KMS-11 (cell line): ENCODE data around the gene SERPINB10.

ENCODE experiments used
- H2AFZ ChIP-seq: fragments of 200-600 bp; sonication (generic); 2 replicates; pipeline ENCODE4 v1.6.1; 2016; ENCODE audit warnings: antibody characterized with exemption, mixed run types, low read depth
- H3K27ac ChIP-seq: fragments of 200-600 bp; sonication (generic); 2 replicates; pipeline ENCODE4 v1.6.1; 2016; ENCODE audit warnings: mild to moderate bottlenecking, mixed run types
- H3K27me3 ChIP-seq: fragments of 200-600 bp; sonication (generic); 2 replicates; pipeline ENCODE4 v1.6.1; 2017; ENCODE audit warnings: mild to moderate bottlenecking, low read depth, mixed run types, moderate library complexity; ENCODE audit not compliant: insufficient read depth
- H3K36me3 ChIP-seq: fragments of 200-600 bp; sonication (generic); 2 replicates; pipeline ENCODE4 v1.6.1; 2017; ENCODE audit warnings: mild to moderate bottlenecking, mixed run types; ENCODE audit not compliant: insufficient read depth
- H3K4me1 ChIP-seq: fragments of 200-600 bp; sonication (generic); 2 replicates; pipeline ENCODE4 v1.6.1; 2016; ENCODE audit warnings: mild to moderate bottlenecking, low read depth, mixed run types; ENCODE audit not compliant: poor library complexity, severe bottlenecking
- H3K4me2 ChIP-seq: fragments of 200-600 bp; sonication (generic); 2 replicates; pipeline ENCODE4 v1.7.0; 2016; ENCODE audit warnings: mild to moderate bottlenecking, mixed run types
- H3K4me3 ChIP-seq: fragments of 200-600 bp; sonication (generic); IDR thresholded peaks from 2 replicates; pipeline ENCODE4 v1.6.1; 2017; ENCODE audit warnings: low read depth, low read length, mixed read lengths; ENCODE audit not compliant: insufficient read depth
- H3K79me2 ChIP-seq: fragments of 200-600 bp; sonication (generic); 2 replicates; pipeline ENCODE4 v1.6.1; 2016; ENCODE audit warnings: low read depth, mixed run types; ENCODE audit not compliant: insufficient read depth
- H3K9ac ChIP-seq: fragments of 200-600 bp; sonication (generic); 2 replicates; pipeline ENCODE4 v1.6.1; 2016; ENCODE audit warnings: mild to moderate bottlenecking, mixed run types
- H4K20me1 ChIP-seq: fragments of 200-600 bp; sonication (generic); 2 replicates; pipeline ENCODE4 v1.6.1; 2016; ENCODE audit warnings: mild to moderate bottlenecking, mixed run types; ENCODE audit not compliant: insufficient read depth
- CTCF ChIP-seq: fragments of 200-600 bp; sonication (generic); conservative IDR thresholded peaks from 2 replicates; pipeline ENCODE4 v1.6.1; 2017; ENCODE audit warnings: low read depth, mild to moderate bottlenecking, antibody characterized with exemption, low read length, moderate library complexity, mixed read lengths

Gene SERPINB10

GRCh38 chr18:63980896-63981460 is 73.2 kb downstream of the SERPINB10 start:
- Histone ChIP-seq H3K27ac (no peak overlapping the region), H3K4me2 (no peak overlapping the region), H3K27me3 (no peaks in the 10 kb centered on the region), H3K9ac (no peak overlapping the region), H3K36me3 (no peaks in the 10 kb centered on the region), H3K79me2 (no peaks in the 10 kb centered on the region), H4K20me1 (no peaks in the 10 kb centered on the region), H3K4me3 (no peak overlapping the region), H2AFZ (no peak overlapping the region), H3K4me1 (peaks cover 6% of the 10 kb centered on the region)
- TF ChIP-seq CTCF: no peak

DNA sequence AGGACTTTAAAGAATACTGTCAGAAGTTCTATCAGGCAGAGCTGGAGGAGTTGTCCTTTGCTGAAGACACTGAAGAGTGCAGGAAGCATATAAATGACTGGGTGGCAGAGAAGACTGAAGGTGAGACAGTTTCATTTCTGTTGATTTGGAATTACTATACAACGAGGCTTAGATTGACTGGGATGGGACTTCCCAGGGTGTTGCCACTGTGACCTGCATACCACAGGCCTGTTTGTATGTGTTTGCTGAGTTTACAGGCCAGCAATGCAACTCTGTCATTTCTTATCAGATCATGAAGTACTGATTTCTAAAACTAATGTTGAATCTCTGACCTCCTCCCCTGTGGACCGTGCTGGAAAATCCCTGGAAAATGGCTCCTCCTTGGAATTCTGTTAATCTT is 74.0 kb downstream of the SERPINB10 start:
- Histone ChIP-seq H3K36me3 (no peaks in the 10 kb centered on the region), H3K9ac (no peak overlapping the region), H3K4me3 (no peak overlapping the region), H3K4me1 (peaks cover 6% of the 10 kb centered on the region), H2AFZ (no peak overlapping the region), H3K27me3 (no peaks in the 10 kb centered on the region), H4K20me1 (no peaks in the 10 kb centered on the region), H3K27ac (no peak overlapping the region), H3K79me2 (no peaks in the 10 kb centered on the region), H3K4me2 (no peak overlapping the region)
- no peak for TF ChIP-seq CTCF

GRCh38 chr18:63982361-63982760 is 74.6 kb downstream of the SERPINB10 start:
- Histone ChIP-seq H2AFZ (no peak overlapping the region), H3K79me2 (no peaks in the 10 kb centered on the region), H3K9ac (no peak overlapping the region), H3K36me3 (no peaks in the 10 kb centered on the region), H4K20me1 (no peaks in the 10 kb centered on the region), H3K27ac (no peak overlapping the region), H3K4me2 (no peak overlapping the region), H3K4me3 (no peak overlapping the region), H3K4me1 (peaks cover 6% of the 10 kb centered on the region), H3K27me3 (no peaks in the 10 kb centered on the region)
- no peak for TF ChIP-seq CTCF
